ENCODE results near the gene HTRA1.

DNA sequence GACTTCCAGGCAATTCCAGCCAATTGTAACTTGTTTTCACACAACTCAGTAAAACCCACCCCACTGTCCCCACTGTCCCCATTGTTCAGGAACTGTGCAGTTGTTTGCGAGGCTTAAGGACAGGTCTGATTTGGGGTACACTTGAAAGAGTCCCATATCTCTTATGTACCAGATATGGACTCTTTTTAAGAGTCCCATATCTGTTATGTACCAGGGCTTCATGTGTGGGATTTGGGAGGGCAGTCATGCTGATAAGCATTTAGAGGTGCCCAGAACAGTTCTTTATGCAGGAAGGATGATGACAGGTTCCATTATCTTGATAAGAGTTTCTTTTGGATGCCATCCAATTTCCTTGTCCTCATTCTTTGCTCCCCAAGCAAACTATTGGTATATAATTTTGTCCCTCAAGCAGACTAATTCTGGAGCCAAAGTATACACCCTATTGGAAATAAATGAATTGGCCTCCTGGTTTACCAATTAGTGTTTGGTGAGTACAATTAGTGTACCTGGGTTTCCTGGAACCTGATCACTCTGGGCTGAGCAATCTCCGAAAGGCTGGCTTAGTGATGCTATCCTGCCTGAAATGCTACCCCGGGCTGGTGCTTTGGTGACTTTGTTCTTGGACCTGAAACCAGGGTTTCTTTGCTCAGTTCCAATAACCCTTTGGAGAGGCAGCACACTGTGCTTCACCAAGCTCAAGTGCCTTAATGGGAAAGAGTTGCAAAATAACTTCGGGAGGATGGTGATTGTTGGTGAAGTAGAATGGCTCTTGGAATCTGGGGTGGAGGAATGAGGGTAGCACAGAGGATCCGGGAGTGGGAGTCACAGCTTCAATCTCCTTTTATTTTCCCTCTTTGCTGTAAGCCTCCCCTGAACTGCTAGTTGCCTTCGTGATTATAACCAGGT, 93.0 kb downstream of the HTRA1 start:
- TF ChIP-seq EZH2 (IDR thresholded peaks at IDR 0.05; ENCODE audit: borderline replicate concordance, insufficient read depth, low read length, poor library complexity, severe bottlenecking) (no peak), CTCF (IDR thresholded peaks at IDR 0.05; ENCODE audit: poor library complexity, severe bottlenecking) (no peak), RAD21 (conservative IDR thresholded peaks at IDR 0.05) (no peak), MXI1 (conservative IDR thresholded peaks at IDR 0.05; ENCODE audit: poor library complexity, severe bottlenecking) (no peak), POLR2AphosphoS5 (IDR thresholded peaks at IDR 0.05) (no peak)
